GM12873 (cell line): ENCODE data around the gene ACR.

ENCODE experiments used
- CTCF ChIP-seq: IDR thresholded peaks from 2 replicates; pipeline ENCODE4 v1.5.1; 2012; ENCODE audit warnings: low read depth, mild to moderate bottlenecking, moderate library complexity, low read length, control low read depth; ENCODE audit not compliant: insufficient read depth; ENCODE audit errors: missing control alignments

Gene ACR

GRCh38 chr22:50714631-50715179 is 23.3 kb upstream of the ACR start:
- TF ChIP-seq CTCF: no peak

GRCh38 chr22:50715250-50715649 is 22.8 kb upstream of the ACR start:
- TF ChIP-seq CTCF: no peak

- no peak for TF ChIP-seq CTCF
Observed at GRCh38 chr22:50715776-50716175, 22.2 kb upstream of the ACR start.

GRCh38 chr22:50716290-50717024 is 21.5 kb upstream of the ACR start:
- no peak for TF ChIP-seq CTCF

- TF ChIP-seq CTCF: no peak
Observed at GRCh38 chr22:50717709-50718351, 20.2 kb upstream of the ACR start.

- TF ChIP-seq CTCF: no peak
Observed at GRCh38 chr22:50718352-50718709, 19.7 kb upstream of the ACR start.

- no peak for TF ChIP-seq CTCF
Observed at GRCh38 chr22:50719814-50720300, 18.1 kb upstream of the ACR start.
